A673 (cell line): ENCODE measurements around the gene RPRD1B.

ENCODE experiments used
- CTCF ChIP-seq: fragments of 300-800, 200-600 bp; sonication (generic); conservative IDR thresholded peaks from 2 replicates; pipeline ENCODE4 v1.5.1; 2017; ENCODE audit warnings: low read depth, mild to moderate bottlenecking, antibody characterized with exemption, low read length, moderate library complexity, mixed read lengths
- EZH2 ChIP-seq: fragments of 200-600 bp; sonication (generic); IDR thresholded peaks from 2 replicates; pipeline ENCODE4 v1.6.1; 2017; ENCODE audit warnings: borderline replicate concordance, low read depth, mild to moderate bottlenecking, mixed read lengths, antibody characterized with exemption, low read length; ENCODE audit not compliant: poor library complexity, severe bottlenecking

DNA sequence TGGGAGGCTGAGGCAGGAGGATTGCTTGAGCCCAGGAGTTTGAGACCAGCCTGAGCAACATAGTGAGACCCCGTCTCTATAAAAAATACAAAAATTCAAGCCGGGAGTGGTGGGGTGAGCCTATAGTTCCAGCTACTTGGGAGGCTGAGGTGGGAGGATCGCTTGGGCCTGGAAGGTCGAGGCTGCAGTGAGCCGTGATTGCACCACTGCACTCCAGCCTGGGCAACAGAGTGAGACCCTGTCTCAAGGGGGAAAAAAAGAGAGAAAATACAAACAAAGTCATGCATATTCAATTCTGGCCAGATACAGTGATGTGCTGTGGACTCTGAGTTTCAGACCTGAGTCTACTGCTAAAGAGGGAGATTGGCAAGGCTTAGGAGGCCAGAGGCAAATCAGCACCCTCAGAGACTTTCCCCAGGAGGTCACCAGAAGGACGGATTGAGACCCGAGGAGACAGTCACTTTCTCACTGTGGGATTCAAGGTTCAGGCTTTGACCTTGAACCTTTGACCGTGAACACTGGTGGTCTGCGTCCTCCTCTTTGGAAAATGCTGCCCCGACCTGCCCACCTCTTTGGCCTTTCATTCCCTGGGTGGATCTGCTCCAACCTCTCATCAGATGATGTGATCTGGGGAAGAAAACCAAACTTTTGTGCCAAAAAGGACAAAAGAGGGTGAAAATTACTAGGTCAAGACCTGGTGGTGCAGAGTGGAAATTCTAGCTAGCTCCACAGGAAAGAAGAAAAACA, 100.3 kb downstream of the RPRD1B start:
- no peak for TF ChIP-seq CTCF
- no peak for TF ChIP-seq EZH2
